HG02840 (cell line): ENCODE data around the gene IPO13.

ENCODE experiments used
- ATAC-seq: cut with Tn5 transposase; IDR thresholded peaks from one replicate; pipeline ENCODE4 v1.9.1; 2021; ENCODE audit warnings: mild to moderate bottlenecking, moderate library complexity, moderate number of reproducible peaks; ENCODE audit not compliant: unreplicated experiment, low FRiP score

The IPO13 gene

DNA sequence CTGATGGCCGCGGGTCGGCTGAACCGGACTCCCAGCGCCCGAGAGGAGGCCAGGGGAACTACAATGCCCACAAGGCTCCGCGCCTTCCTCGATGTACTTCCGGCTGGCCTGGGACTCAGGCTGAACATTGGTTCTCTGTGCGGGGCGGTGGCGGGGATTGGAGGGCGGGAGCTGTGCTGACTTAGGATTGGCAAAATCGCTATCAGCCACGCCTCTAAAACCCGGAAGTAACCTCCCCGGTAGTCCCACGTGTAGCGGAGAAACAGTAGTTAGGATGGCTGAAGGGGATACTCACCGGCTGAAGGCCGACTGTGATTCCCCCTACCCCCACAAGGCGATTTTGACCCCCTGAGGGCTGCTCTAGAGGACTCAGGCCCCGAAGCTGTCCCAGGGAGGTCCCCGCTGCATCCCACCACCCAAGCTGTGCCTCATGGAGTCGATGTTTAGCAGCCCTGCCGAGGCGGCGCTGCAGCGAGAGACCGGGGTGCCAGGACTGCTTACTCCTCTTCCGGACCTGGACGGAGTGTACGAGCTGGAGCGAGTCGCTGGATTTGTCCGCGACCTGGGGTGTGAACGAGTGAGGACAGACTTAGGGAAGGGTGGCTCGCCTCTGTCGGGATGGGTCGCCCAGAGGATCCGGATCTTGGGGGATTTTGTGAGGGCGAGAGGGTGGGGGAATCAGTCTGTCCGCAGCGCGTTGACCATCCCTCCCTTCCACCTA lies 23.2 kb downstream of the IPO13 start, which contains the start of gene DPH2:
DPH2 (plus strand) TSS at position 265 of the 721 bp plus-strand sequence; CDS start at position 431, 166 bp downstream.
- ATAC-seq, result peak; percentile 67

DNA sequence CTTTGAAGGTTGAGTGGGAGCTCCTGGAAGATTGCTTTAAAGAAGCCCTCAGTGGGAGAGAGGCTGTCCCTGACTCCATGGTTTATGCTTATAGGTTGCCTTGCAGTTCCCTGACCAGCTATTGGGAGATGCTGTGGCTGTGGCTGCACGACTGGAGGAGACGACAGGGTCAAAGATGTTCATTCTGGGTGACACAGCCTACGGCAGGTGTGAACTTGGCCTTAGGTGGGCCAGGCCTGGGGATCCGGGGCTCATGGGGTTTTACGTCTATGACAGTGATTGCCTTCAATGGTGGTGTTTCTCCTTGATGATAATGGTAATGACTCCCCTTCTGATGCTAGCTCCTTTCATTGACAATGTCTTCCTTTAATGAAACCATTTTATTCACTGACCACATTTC lies 23.8 kb downstream of the IPO13 start:
- no peak for ATAC-seq

DNA sequence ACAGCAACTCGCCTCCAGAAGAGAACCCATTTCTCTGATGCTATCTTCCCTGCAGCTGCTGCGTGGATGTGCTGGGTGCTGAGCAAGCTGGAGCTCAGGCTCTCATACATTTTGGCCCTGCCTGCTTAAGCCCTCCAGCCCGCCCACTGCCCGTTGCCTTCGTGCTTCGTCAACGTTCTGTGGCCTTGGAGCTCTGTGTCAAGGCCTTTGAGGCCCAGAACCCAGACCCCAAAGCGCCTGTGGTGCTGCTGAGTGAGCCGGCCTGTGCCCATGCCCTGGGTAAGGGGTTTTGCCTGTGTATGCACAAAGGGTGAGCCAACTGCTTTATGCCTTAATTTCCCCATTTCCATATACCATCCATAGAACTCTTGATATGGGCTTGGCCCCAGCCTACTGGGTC lies 24.2 kb downstream of the IPO13 start:
- ATAC-seq, result no peak

DNA sequence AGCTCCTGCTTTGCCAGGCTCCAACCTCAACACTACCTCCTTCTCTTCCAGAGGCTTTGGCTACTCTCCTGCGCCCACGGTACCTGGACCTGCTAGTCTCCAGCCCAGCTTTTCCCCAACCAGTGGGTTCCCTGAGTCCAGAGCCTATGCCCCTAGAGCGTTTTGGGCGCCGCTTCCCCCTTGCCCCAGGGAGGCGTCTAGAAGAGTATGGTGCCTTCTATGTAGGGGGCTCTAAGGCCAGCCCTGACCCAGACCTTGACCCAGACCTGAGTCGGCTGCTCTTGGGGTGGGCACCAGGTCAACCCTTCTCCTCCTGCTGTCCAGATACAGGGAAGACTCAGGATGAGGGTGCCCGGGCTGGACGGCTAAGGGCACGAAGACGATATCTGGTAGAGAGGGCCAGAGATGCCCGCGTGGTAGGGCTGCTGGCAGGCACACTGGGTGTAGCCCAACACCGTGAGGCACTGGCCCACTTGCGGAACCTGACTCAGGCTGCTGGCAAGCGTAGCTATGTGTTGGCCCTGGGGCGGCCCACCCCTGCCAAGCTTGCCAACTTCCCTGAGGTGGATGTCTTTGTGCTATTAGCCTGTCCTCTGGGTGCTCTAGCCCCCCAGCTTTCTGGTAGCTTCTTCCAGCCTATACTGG lies 24.7 kb downstream of the IPO13 start:
- ATAC-seq, result no peak

DNA sequence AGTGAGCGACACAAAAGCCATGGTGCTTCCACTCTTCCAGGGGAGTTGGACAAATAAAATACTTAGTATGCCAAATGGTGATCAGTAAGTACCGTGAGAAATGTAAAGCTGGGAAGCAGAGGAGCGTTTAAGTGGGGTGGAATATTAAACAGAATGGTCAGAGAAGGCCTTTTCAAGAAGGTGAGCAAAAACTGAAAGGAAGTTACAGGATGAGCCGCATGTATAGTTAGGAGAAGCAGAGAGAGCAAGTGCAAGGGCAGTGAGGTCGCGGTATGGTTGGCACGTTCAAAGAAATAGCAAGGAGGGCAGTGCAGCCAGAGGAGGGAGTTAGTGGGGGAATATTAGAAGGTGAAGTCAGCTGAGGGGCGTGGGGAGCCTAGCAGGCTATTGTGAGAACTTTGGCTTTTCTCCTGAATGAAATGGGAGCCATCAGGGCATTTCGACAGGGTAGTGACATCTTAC lies 27.3 kb downstream of the IPO13 start:
- no peak for ATAC-seq

DNA sequence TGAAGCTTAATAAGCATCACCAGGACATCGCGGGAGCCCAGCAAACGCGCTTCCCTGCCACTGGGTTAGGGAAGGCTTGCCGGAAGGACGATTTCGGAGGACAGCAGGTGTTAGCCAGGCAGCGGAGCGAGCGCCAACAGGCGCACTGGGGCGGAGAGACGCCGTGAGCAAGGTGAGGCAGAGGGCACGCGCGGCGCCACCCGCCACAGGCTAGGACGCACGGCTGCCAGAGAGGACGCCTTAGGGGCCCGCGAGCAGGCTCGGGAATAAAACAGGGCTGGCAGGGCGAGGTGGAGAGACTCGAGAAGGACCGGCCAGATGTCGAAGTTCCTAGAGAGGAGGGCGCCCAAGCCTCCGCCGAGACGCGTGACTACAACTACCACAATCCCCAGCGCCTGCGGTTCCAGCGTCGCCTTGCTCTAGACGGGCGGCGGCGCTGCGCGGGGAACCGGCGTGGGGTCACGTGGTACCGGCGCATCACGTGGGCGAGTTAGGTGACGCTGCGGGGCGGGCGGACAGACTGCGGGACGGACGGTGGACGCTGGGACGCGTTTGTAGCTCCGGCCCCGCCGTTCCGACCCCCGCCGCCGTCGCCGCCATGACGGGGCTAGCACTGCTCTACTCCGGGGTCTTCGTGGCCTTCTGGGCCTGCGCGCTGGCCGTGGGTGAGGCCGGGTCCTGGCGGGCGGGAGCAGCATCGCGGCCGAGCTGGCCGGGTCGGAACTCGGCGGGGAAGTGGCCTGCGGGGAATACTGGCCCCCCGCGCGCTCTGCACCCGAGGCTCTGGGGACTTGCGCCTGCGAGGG lies 27.9 kb downstream of the IPO13 start, which contains the start of gene ATP6V0B:
ATP6V0B (plus strand) TSS at position 518 of the 806 bp plus-strand sequence; CDS start at position 599, 81 bp downstream.
- ATAC-seq, result peak; percentile 69

DNA sequence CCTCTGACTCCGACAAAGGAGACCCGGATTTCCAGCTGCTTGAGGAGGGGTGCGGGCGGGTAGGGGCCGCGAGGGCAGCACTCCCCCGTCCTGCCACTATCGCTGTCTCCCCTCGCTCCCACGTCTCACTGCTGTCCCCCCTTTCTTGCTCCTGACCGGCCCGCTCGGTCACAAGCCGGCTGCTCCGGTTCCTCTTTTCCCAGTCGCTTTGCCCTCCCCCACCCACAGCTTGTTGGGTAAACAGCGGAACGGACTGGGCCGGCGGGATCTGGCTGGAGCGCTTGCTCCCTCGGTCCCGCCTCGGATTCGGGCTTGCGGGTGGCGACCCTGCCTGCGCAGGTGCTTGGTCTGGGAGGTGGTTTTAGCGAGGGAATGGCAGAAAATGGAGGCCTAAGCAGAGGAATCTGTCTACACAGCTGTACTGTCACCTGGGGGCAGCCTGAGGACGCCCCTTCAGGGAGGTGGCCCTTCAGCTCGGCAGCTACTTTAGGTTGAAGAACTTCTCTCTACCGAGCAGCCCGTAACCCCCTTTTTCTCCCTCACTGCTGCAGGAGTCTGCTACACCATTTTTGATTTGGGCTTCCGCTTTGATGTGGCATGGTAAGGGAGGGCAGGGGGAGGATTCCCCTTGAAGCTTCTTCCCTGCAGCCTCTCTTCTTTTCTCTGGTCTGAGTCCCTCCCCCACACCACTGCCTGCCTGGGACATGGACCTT lies 28.7 kb downstream of the IPO13 start:
- peak; percentile 0 for ATAC-seq

DNA sequence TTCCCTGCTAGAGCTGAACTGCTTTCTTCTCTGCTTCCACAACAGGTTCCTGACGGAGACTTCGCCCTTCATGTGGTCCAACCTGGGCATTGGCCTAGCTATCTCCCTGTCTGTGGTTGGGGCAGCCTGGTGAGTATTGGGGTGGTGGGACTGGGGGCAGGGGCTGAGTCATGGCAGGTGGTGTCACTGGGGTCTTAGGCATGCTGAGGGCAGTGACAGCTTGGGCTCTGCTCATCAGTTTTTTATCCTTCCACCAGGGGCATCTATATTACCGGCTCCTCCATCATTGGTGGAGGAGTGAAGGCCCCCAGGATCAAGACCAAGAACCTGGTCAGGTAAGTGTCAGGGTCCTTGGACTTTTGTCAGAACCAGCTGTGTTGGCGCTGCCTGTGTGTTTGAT lies 29.3 kb downstream of the IPO13 start:
- ATAC-seq, result no peak

DNA sequence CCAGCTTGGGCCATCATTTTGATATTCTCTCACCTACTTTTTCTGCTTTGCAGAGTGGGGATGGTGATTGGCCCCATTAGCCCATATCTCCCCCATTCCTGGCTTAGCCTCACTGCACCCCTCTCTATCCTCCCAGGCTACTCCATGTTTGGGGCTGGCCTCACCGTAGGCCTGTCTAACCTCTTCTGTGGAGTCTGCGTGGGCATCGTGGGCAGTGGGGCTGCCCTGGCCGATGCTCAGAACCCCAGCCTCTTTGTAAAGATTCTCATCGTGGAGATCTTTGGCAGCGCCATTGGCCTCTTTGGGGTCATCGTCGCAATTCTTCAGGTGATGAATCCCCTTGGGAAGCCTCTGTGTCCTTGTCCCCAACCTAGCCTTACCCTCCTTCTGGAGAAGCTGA lies 30.1 kb downstream of the IPO13 start:
- no peak for ATAC-seq

DNA sequence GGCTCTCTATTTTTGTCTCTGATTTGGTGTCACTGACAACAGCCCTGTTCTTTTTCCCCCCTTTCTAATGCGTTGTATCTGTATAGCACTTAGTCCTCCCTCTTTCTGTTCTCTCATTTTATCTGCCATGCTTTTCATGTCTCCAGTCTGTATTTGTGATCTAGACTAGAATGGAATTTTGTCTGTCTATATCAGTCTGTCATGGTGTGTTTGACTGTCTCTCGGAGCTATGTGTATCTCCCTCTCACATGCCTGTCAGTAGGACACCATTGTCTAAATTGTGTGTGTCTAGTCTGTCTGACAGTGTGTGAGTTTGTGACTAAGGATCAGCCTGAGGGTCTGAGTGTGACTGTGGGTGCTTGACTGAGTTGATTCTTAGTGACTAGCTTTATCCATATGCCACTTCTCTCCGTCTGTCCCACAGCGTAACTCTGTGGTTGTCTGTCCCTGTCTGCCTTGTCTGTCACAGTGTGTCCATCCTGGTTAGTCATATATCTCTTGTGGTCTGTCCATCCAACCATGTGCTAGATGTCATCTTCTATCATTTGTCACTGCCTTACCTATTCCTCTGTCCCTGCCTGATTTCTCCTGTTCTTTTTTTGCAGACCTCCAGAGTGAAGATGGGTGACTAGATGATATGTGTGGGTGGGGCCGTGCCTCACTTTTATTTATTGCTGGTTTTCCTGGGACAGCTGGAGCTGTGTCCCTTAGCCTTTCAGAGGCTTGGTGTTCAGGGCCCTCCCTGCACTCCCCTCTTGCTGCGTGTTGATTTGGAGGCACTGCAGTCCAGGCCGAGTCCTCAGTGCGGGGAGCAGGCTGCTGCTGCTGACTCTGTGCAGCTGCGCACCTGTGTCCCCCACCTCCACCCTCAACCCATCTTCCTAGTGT lies 30.9 kb downstream of the IPO13 start:
- no peak for ATAC-seq

DNA sequence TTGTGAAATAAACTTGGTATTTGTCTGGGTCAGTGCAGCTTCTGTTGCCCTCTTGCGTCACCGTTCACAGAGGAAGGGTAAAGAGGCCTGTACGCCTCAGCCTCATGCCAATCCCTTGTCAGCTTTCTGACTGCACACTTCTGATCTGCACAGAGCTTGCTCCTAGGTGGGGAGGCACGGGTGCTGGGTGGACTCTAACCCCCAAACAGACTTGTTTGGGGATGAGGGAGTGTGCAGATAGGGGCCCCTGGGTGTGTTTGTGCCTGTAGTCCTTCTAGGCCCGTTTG lies 31.5 kb downstream of the IPO13 start:
- ATAC-seq, result no peak

DNA sequence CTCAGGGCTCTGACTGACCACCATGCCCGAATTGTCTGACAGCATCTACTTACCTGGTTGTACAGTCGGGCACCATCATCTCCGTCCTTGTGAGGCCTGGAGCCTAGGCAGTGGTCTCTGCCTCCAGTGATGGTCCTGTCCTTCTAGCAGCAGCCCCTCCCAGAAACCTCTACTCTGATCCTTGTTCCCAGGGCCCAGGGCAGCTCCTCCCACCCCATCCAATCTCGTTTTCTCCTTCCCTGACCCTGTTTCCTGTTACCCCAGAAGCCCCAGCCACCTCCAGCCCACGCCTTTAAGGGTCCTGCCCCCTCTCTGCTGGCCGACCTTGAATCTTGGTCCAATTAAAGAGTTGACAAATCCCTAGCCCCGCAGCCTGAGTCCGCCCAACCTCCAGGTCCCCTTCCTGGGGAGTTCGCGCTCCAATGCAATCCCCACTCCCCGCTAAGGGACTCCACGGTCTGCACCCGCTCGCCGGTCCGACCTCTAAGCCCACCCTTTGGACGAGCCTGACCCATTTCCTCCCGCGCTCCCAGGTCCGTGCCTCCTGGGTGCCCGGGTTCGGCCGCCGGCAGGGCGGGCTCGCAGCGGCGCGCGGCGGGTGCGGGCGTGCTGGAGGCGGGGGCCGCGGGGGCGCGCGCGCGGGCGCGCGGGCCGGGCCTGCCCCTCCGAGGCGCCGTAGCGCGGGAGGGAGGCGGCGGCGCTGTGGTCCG lies 32.0 kb downstream of the IPO13 start, which contains the start of gene B4GALT2:
B4GALT2 (plus strand) TSS at position 660 of the 710 bp plus-strand sequence. CDS start 1,951 bp downstream, outside the sequence.
- ATAC-seq, result no peak

DNA sequence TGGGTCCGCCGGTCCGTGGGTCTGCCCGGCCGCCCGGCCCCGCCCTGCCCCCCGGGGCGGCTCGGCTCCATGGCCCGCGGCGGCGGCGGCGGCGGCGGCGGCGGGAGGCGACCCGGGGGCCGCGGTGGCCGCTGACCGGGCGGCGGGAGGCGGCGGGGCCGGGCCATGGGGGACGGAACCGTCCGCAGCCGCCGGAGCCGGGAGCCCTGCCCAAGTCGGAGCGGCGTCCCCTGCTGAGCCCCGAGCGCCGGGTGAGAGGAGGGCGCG lies 32.4 kb downstream of the IPO13 start:
- ATAC-seq, result no peak

DNA sequence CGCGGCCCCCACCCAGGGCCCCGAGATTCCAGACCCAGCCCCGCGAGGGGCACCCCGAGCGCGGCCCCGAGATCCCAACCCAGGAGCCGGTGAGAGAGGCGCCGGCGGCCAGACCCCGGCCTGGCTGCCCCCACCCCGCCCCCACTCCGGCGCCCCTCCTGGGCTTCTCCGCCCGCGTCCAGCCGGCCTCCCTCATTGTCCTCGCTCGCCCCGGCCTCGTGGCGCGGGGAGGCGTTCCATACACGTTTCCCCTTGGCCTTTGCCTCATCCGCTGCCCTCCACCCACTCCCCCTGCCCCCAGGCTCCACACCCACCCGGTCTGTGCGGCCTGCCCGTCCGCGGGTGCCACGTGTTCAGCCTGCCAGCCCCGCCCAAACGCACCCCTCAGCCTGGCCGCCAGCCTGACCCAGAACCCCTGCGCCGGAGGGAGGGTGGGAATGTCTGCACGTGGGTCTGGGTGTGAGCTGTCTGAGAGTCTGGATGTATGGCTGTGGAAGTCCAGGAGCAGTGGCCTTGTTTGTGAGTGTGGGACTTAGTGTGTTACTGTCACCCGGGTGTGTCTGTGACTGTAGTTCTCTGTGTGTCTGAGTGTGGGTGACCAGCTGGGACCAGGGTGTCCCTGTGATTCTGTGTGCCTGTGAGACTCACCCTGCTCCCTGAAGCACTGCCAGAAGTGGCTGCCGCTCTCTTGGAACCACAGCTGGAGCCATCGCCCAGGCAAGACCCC lies 32.9 kb downstream of the IPO13 start:
- no peak for ATAC-seq

DNA sequence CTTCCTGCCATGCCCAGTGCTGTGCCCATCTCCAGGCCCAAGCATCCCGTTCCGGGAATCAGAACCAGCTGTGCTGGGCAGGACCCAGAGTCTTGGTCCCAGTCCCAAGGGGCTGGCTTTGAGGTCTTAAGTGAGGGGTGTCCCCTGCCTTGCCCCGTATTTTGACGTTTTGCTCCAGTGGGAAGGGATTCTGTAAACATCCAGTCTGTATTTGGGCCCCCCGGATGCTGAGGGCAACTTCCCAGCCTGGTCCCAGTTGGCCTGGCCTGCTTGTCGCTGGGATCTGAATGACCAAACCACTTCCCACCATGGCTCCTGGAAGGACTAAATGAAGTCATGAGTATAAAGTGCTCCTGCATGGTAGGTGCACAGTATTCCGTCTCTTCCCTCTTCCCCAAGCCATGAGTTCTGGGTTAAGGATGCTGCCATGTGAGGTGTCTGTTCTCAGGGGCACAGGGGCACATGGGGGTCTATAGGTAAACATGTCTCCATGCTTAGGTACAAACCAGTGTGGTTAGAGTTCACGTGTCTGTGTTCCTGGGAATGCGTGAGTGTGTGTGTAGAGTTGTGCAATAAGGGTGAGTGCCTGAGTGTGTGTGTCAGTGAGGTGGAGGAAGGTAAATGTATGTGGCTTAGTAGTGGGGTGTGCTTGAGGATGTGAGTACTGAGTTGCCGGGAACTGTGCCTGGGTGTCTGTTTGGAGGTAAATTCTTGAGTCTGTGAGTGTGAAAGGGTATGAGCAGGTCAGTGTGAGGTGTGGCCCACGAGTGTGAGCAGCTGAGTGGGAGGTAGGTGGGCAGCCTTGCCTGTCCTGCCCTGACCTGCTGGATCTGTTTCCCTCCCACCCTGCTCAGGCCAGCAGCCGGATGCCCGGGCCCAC lies 33.7 kb downstream of the IPO13 start:
- ATAC-seq, result no peak

DNA sequence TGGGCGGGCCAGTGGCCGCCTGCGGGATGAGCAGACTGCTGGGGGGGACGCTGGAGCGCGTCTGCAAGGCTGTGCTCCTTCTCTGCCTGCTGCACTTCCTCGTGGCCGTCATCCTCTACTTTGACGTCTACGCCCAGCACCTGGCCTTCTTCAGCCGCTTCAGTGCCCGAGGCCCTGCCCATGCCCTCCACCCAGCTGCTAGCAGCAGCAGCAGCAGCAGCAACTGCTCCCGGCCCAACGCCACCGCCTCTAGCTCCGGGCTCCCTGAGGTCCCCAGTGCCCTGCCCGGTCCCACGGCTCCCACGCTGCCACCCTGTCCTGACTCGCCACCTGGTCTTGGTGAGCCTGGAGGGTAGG lies 34.4 kb downstream of the IPO13 start:
- no peak for ATAC-seq

DNA sequence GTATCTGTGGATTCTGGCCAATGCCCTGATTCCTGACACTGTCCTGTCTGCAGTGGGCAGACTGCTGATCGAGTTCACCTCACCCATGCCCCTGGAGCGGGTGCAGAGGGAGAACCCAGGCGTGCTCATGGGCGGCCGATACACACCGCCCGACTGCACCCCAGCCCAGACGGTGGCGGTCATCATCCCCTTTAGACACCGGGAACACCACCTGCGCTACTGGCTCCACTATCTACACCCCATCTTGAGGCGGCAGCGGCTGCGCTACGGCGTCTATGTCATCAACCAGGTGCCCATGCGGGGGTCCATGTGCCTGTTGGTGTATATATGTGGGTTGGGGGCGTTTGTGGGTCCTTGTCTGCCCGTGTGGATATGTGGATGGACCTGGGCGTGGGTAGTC lies 34.9 kb downstream of the IPO13 start:
- ATAC-seq, result no peak

DNA sequence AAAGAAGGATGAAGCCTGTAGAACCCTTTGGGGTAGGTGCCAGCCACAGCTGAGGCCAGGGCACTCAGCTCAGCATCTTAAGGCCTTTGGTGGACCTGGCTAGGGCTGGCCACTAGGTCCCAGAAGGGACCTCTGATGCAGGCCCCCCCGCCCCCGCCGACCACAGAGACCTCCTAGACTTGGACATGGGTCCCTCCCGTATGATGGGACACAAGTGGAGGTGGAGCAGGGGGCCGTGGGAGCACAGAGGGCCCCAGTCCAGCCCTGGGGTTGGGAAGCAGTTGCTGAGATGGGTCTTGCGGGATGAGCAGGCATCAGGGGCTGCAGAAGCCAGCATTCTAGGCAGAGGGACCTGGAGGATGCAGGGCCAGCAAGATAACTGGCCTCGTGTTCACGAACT lies 35.5 kb downstream of the IPO13 start:
- no peak for ATAC-seq
